ENCODE measurements around the gene CA5A. TPM values are rescaled to one million over a fixed set of nuclear protein-coding genes. Genes with fewer than 3 reads are reported as not detected.

Gene CA5A
- total RNA-seq, 1 experiment from 2014 or later: not detected

GRCh38 chr16:87849419-87850008 is 86.8 kb downstream of the CA5A start:
- Histone ChIP-seq H3K79me2 (ENCODE audit: insufficient read depth, low read length) (peaks cover 99% of the 10 kb centered on the region), H3K9ac (ENCODE audit: low read length) (no peak overlapping the region), H2AFZ (ENCODE audit: low read depth, low read length, poor library complexity, severe bottlenecking) (no peak overlapping the region), H3K9me3 (ENCODE audit: control insufficient read depth in 1 of 2, insufficient read depth in 1 of 2, low read depth in 1 of 2, low read length in 2 of 2) (no peaks in the 10 kb centered on the region), H3K9me2 (ENCODE audit: insufficient read depth) (no peaks in the 10 kb centered on the region), H3K27ac (ENCODE audit: low read depth, low read length) (no peak overlapping the region), H3K27me3 (ENCODE audit: insufficient read depth, low read length) (no peaks in the 10 kb centered on the region), H3K4me3 (replicated peaks in 1 of 2; ENCODE audit: low read depth in 1 of 2, low read length in 2 of 2) (no peak overlapping the region), H3K4me1 (ENCODE audit: control insufficient read depth in 1 of 2, insufficient read depth in 2 of 2, low read length in 2 of 2) (peaks cover 20 to 22% of the 10 kb centered on the region in 2 experiments), H3K36me3 (ENCODE audit: control insufficient read depth in 1 of 2, insufficient read depth in 2 of 2, low read length in 2 of 2) (peaks cover 21 to 87% of the 10 kb centered on the region in 2 experiments), H3K4me2 (ENCODE audit: low read length) (no peak overlapping the region), H4K20me1 (ENCODE audit: insufficient read depth) (peaks cover 39% of the 10 kb centered on the region; the same call in 1 of the 2 replicates)
- ChIA-PET RAD21 (ENCODE audit: low non-redundant PET in 1 of 2, low total read pairs in 2 of 2, uncharacterized antibody in 2 of 2, unreplicated experiment in 2 of 2) (interaction anchor here (0.7 to 2.6 kb wide), 4 partner anchors 21 to 71 kb away, joined by 3 to 12 read pairs (median 3); partner anchors contain the start of gene SLC7A5 (in 1 of the 2)), CTCF (interaction anchor here (0.9 to 2.3 kb wide), 16 partner anchors 10 to 92 kb away, joined by 3 to 36 read pairs (median 4); no protein-coding TSS in a partner anchor), POLR2A (interaction anchor here (0.7 to 2.9 kb wide), 6 partner anchors 16 to 71 kb away, joined by 3 to 9 read pairs (median 4); partner anchors contain the start of gene SLC7A5)
- no peak for ATAC-seq
- TF ChIP-seq CEBPB (IDR thresholded peaks at IDR 0.05; ENCODE audit: low read depth): no peak
- TF ChIP-seq POLR2AphosphoS5 (IDR thresholded peaks at IDR 0.05; ENCODE audit: low read depth, low read length): peak; percentile 4; the same call in 1 of the 2 replicates
- DNase-seq (ENCODE audit: low read depth, low spot score): no peak
- intact Hi-C loops (cut with micrococcal nuclease): loop anchor here (2.0 kb wide), 1 partner anchor 43 kb away; no protein-coding TSS in a partner anchor
- no TSS peak for BruUV-seq (replicated peaks)

- no peak overlapping the region for H3K27ac ChIP-seq (ENCODE audit: low read depth, low read length)
- peaks cover 21 to 89% of the 10 kb centered on the region in 2 experiments for H3K36me3 ChIP-seq (ENCODE audit: control insufficient read depth in 1 of 2, insufficient read depth in 2 of 2, low read length in 2 of 2)
- POLR2A ChIA-PET: interaction anchor here (0.7 to 1.9 kb wide), 4 partner anchors 17 to 70 kb away, joined by 3 to 5 read pairs (median 4); partner anchors contain the start of gene SLC7A5
- RAD21 ChIA-PET (ENCODE audit: low non-redundant PET in 1 of 2, low total read pairs in 2 of 2, uncharacterized antibody in 2 of 2, unreplicated experiment in 2 of 2): interaction anchor here (0.7 to 2.6 kb wide), 2 partner anchors 22 to 23 kb away, joined by 3 to 12 read pairs; partner anchors contain the start of gene SLC7A5 (in 1 of the 2)
- no peak for DNase-seq (ENCODE audit: low read depth, low spot score)
- H3K4me2 ChIP-seq (ENCODE audit: low read length): no peak overlapping the region
- CTCF ChIA-PET: interaction anchor here (0.9 to 2.3 kb wide), 7 partner anchors 10 to 79 kb away, joined by 3 to 36 read pairs (median 8); no protein-coding TSS in a partner anchor
- no peaks in the 10 kb centered on the region for H3K27me3 ChIP-seq (ENCODE audit: insufficient read depth, low read length)
- H3K4me1 ChIP-seq (ENCODE audit: control insufficient read depth in 1 of 2, insufficient read depth in 2 of 2, low read length in 2 of 2): peaks cover 13 to 17% of the 10 kb centered on the region in 2 experiments
- H3K9me2 ChIP-seq (ENCODE audit: insufficient read depth): no peaks in the 10 kb centered on the region
- intact Hi-C loops (cut with micrococcal nuclease): no loop called here
- no peak overlapping the region for H3K9ac ChIP-seq (ENCODE audit: low read length)
- peaks cover 36% of the 10 kb centered on the region; the same call in 1 of the 2 replicates for H4K20me1 ChIP-seq (ENCODE audit: insufficient read depth)
- no peak overlapping the region for H3K4me3 ChIP-seq (replicated peaks in 1 of 2; ENCODE audit: low read depth in 1 of 2, low read length in 2 of 2)
- TF ChIP-seq TCF7L2 (IDR thresholded peaks at IDR 0.05; ENCODE audit: borderline replicate concordance, extremely low read depth, insufficient read depth, insufficient read length) (no peak), JUND (IDR thresholded peaks at IDR 0.05) (no peak), YY1 (IDR thresholded peaks at IDR 0.05; ENCODE audit: extremely low read depth, insufficient replicate concordance, low read depth, low read length) (no peak), ELF1 (IDR thresholded peaks at IDR 0.05; ENCODE audit: borderline replicate concordance, low read depth) (no peak), CEBPB (IDR thresholded peaks at IDR 0.05; ENCODE audit: low read depth) (no peak), SRF (IDR thresholded peaks at IDR 0.05; ENCODE audit: low read depth) (no peak), EGR1 (IDR thresholded peaks at IDR 0.05; ENCODE audit: low read depth) (no peak), SP1 (IDR thresholded peaks at IDR 0.05; ENCODE audit: low read depth) (no peak)
- TF ChIP-seq, protein P1, sequence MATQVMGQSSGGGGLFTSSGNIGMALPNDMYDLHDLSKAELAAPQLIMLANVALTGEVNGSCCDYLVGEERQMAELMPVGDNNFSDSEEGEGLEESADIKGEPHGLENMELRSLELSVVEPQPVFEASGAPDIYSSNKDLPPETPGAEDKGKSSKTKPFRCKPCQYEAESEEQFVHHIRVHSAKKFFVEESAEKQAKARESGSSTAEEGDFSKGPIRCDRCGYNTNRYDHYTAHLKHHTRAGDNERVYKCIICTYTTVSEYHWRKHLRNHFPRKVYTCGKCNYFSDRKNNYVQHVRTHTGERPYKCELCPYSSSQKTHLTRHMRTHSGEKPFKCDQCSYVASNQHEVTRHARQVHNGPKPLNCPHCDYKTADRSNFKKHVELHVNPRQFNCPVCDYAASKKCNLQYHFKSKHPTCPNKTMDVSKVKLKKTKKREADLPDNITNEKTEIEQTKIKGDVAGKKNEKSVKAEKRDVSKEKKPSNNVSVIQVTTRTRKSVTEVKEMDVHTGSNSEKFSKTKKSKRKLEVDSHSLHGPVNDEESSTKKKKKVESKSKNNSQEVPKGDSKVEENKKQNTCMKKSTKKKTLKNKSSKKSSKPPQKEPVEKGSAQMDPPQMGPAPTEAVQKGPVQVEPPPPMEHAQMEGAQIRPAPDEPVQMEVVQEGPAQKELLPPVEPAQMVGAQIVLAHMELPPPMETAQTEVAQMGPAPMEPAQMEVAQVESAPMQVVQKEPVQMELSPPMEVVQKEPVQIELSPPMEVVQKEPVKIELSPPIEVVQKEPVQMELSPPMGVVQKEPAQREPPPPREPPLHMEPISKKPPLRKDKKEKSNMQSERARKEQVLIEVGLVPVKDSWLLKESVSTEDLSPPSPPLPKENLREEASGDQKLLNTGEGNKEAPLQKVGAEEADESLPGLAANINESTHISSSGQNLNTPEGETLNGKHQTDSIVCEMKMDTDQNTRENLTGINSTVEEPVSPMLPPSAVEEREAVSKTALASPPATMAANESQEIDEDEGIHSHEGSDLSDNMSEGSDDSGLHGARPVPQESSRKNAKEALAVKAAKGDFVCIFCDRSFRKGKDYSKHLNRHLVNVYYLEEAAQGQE (IDR thresholded peaks at IDR 0.05; ENCODE audit: low read depth): no peak
- peaks cover 100% of the 10 kb centered on the region for H3K79me2 ChIP-seq (ENCODE audit: insufficient read depth, low read length)
- no peaks in the 10 kb centered on the region for H3K9me3 ChIP-seq (ENCODE audit: control insufficient read depth in 1 of 2, insufficient read depth in 1 of 2, low read depth in 1 of 2, low read length in 2 of 2)
- TSS peak; percentile 12 for BruUV-seq (replicated peaks)
- ATAC-seq: no peak
- no peak overlapping the region for H2AFZ ChIP-seq (ENCODE audit: low read depth, low read length, poor library complexity, severe bottlenecking)
These were observed 87.5 kb downstream of the CA5A start for GRCh38 chr16:87848676-87849345.
